ENCODE results near the gene CBLL2. TPM values are rescaled to one million over a fixed set of nuclear protein-coding genes. Genes with fewer than 3 reads are reported as not detected.

The CBLL2 gene
- total and polyA plus RNA-seq, 10 of the 15 experiments (the other 5 are each of a cell fraction or from before 2014, with no cell fraction given) = 0.12 to 0.17 TPM; not detected in 8

DNA sequence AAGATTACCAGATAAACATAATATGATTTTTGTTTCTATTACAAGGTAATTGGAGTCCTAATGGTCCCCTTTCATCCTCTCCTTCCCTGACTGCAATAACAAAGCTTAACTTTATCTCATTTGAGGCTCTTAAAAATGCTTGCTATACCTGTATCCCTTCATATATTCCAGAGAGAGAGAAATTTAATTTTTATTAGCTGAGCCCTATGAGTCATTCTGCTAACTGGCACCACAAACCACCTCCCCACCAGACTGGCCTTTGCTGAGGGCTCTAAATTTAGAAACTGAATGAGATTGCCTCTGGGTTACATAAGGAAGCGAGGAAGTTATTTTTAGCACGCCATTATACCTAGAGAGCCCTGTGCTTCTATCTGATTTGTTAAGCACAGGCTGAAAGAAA is 27.4 kb downstream of the CBLL2 start (continued):
- TF ChIP-seq ZBTB11 (CRISPR knock-in tag; IDR thresholded peaks at IDR 0.05) = no peak

DNA sequence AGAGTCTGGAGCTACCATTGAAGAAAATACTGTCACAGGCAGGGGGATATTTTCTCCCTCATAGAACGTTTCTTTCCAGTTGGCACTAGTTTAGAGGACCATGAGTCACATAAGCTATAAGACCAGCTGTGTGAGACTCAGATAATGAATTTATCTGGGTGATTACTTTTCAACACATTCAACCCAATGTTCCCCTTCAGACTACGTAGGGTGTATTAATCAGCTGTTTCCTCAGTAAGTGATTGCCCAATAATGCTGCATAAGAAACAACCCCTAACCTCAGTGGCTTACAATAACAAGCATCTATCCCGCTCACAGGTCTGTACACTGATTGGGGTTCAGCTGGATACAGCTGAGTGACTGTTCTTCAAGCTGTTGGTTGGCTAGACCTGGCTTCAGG is 38.1 kb downstream of the CBLL2 start:
- in situ Hi-C loops (cut with MboI) (no loop called here), intact Hi-C loops (cut with micrococcal nuclease; ENCODE audit: unreplicated experiment) (no loop called here)
- H3K9me3 ChIP-seq (replicated peaks; ENCODE audit: control insufficient read depth, insufficient read depth, low read length) = no peaks in the 10 kb centered on the region
- H3K27ac ChIP-seq (ENCODE audit: control insufficient read depth, insufficient read depth) = no peak overlapping the region
- no peaks in the 10 kb centered on the region for H3K27me3 ChIP-seq (replicated peaks in 1 of 2; ENCODE audit: control insufficient read depth in 2 of 2, insufficient read depth in 2 of 2, low read length in 1 of 2)
- ChIA-PET CTCF (no interaction called here), SMC1A (ENCODE audit: uncharacterized antibody, unreplicated experiment) (no interaction called here), RAD21 (ENCODE audit: unreplicated experiment) (no interaction called here), POLR2A (no interaction called here)
- WGBS (ENCODE audit: insufficient coverage, insufficient replicate concordance, low lambda C conversion rate, missing lambda C conversion rate) = 4% methylated on average over 3 of the region's 3 CpGs
- H3K36me3 ChIP-seq (ENCODE audit: control insufficient read depth in 2 of 2, insufficient read depth in 2 of 2, low read length in 1 of 2) = no peaks in the 10 kb centered on the region
- H3K79me2 ChIP-seq (ENCODE audit: control insufficient read depth, insufficient read depth, low read length) = no peaks in the 10 kb centered on the region
- H3K4me1 ChIP-seq (ENCODE audit: control insufficient read depth, insufficient read depth, low read length) = no peaks in the 10 kb centered on the region
- no TSS peak for BruUV-seq (replicated peaks)
- no peak for FAIRE-seq
- no peak overlapping the region for H3K9ac ChIP-seq (ENCODE audit: control insufficient read depth, insufficient read depth, low read length)
- ATAC-seq = no peak
- no peak overlapping the region for H3K4me2 ChIP-seq (ENCODE audit: control insufficient read depth, insufficient read depth)
- no peak overlapping the region for H3K4me3 ChIP-seq
- TF ChIP-seq FOS (IDR thresholded peaks at IDR 0.05; ENCODE audit: borderline replicate concordance, extremely low read depth, insufficient read length) (no peak), CHD1 (IDR thresholded peaks at IDR 0.05; ENCODE audit: low read depth, low read length) (no peak), MEF2A (IDR thresholded peaks at IDR 0.05; ENCODE audit: insufficient read depth, low read depth, low read length) (no peak), JUND (IDR thresholded peaks at IDR 0.05; ENCODE audit: low read depth, low read length) (no peak), YY1 (IDR thresholded peaks at IDR 0.05; ENCODE audit: low read depth, low read length) (no peak), GATAD2B (conservative IDR thresholded peaks at IDR 0.05; ENCODE audit: low read depth) (no peak), CHD2 (IDR thresholded peaks at IDR 0.05; ENCODE audit: borderline replicate concordance, low read depth, low read length) (no peak), SMC3 (IDR thresholded peaks at IDR 0.05; ENCODE audit: borderline replicate concordance, low read length) (no peak), ZNF622 (IDR thresholded peaks at IDR 0.05) (no peak), NR2C1 (IDR thresholded peaks at IDR 0.05) (no peak), POU2F2 (IDR thresholded peaks at IDR 0.05; ENCODE audit: borderline replicate concordance, low read depth, low read length) (no peak)
- TF ChIP-seq, protein P1, sequence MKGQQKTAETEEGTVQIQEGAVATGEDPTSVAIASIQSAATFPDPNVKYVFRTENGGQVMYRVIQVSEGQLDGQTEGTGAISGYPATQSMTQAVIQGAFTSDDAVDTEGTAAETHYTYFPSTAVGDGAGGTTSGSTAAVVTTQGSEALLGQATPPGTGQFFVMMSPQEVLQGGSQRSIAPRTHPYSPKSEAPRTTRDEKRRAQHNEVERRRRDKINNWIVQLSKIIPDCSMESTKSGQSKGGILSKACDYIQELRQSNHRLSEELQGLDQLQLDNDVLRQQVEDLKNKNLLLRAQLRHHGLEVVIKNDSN (IDR thresholded peaks at IDR 0.05; ENCODE audit: borderline replicate concordance, extremely low read length, insufficient read depth, low read depth, low read length) = no peak
- DNase-seq (ENCODE audit: low read depth, low spot score) = no peak
- no peak overlapping the region for H2AFZ ChIP-seq (ENCODE audit: control insufficient read depth, low read depth, low read length)
- no peaks in the 10 kb centered on the region for H4K20me1 ChIP-seq (ENCODE audit: control insufficient read depth, insufficient read depth)

Measured in GM12878 (cell line).